Liver (tissue), 9 donors: ENCODE results near the gene TLE2. TPM values are rescaled to one million over a fixed set of nuclear protein-coding genes. Genes with fewer than 3 reads are reported as not detected.

Experiments used
- DNase-seq: peaks from one replicate; pipeline ENCODE4 v3.0.0-alpha.2; 2017; ENCODE audit warnings: low spot score
- H3K27ac ChIP-seq, 2 donors: one replicate each; pipeline ENCODE4 v1.7.0; 2013; ENCODE audit warnings: inconsistent platforms in 2 of 2, low read length in 2 of 2, control low read depth in 1 of 2, low read depth in 1 of 2, mild to moderate bottlenecking in 1 of 2
- H3K27me3 ChIP-seq, 4 donors: one replicate each; pipeline versions ENCODE4 v1.6.1 to v1.7.0; 2013; ENCODE audit warnings: low read length in 3 of 4, inconsistent platforms in 1 of 4, mild to moderate bottlenecking in 1 of 4, moderate library complexity in 1 of 4; ENCODE audit not compliant: control insufficient read depth in 4 of 4, insufficient read depth in 4 of 4
- H3K36me3 ChIP-seq, 4 donors: one replicate each; pipeline versions ENCODE4 v1.6.1 to v1.7.0; 2013; ENCODE audit warnings: low read length in 3 of 4, mild to moderate bottlenecking in 3 of 4, low read depth in 1 of 4, moderate library complexity in 1 of 4; ENCODE audit not compliant: control insufficient read depth in 4 of 4, insufficient read depth in 3 of 4
- H3K4me1 ChIP-seq, 4 donors: one replicate each; pipeline versions ENCODE4 v1.6.1 to v1.7.0; 2013; ENCODE audit warnings: low read length in 3 of 4, mild to moderate bottlenecking in 3 of 4, moderate library complexity in 1 of 4; ENCODE audit not compliant: control insufficient read depth in 4 of 4, insufficient read depth in 4 of 4
- H3K4me3 ChIP-seq, 3 donors: one replicate each; pipeline versions ENCODE4 v1.6.1 to v1.7.0; 2013; ENCODE audit warnings: low read length in 3 of 3, control low read depth in 1 of 3, low read depth in 1 of 3, mild to moderate bottlenecking in 1 of 3
- H3K9ac ChIP-seq, 2 donors: one replicate each; pipeline ENCODE4 v1.7.0; 2013; ENCODE audit warnings: low read length in 2 of 2, mild to moderate bottlenecking in 2 of 2, moderate library complexity in 2 of 2, control low read depth in 1 of 2, low read depth in 1 of 2
- H3K9me3 ChIP-seq, 4 donors: one replicate each; pipeline versions ENCODE4 v1.6.1 to v1.7.0; 2013; ENCODE audit warnings: low read length in 3 of 4; ENCODE audit not compliant: control insufficient read depth in 4 of 4
- ATF3 ChIP-seq: IDR thresholded peaks from 2 replicates; pipeline ENCODE4 v1.6.1; 2016; ENCODE audit warnings: antibody characterized with exemption
- CTCF ChIP-seq: fragments of 150-350 bp; IDR thresholded peaks from 2 replicates; pipeline ENCODE4 v1.5.1; 2017; ENCODE audit warnings: improper control_type of control experiment, low read depth, low read length; ENCODE audit not compliant: missing input control
- EGR1 ChIP-seq, 2 donors: IDR thresholded peaks; 2 replicates each; pipeline ENCODE4 v1.6.1; 2016 to 2018; ENCODE audit warnings: antibody characterized with exemption in 2 of 2, low read depth in 2 of 2
- FOXA1 ChIP-seq: IDR thresholded peaks from 2 replicates; pipeline ENCODE4 v1.6.1; 2016; ENCODE audit warnings: antibody characterized with exemption
- FOXA2 ChIP-seq: IDR thresholded peaks from 2 replicates; pipeline ENCODE4 v1.6.1; 2016; ENCODE audit warnings: antibody characterized with exemption
- GABPA ChIP-seq, 2 donors: IDR thresholded peaks in 1 of 2; conservative IDR thresholded peaks in 1 of 2; 2 replicates each; pipeline ENCODE4 v1.6.1; 2016; ENCODE audit warnings: antibody characterized with exemption in 2 of 2, mild to moderate bottlenecking in 1 of 2, moderate library complexity in 1 of 2
- HNF4A ChIP-seq, 2 donors: conservative IDR thresholded peaks; 2 replicates each; pipeline ENCODE4 v1.6.1; 2016; ENCODE audit warnings: antibody characterized with exemption in 2 of 2, mild to moderate bottlenecking in 2 of 2
- HNF4G ChIP-seq: IDR thresholded peaks from 2 replicates; pipeline ENCODE4 v1.6.1; 2016; ENCODE audit warnings: antibody characterized with exemption
- JUND ChIP-seq, 2 donors: IDR thresholded peaks; 2 replicates each; pipeline ENCODE4 v1.6.1; 2016; ENCODE audit warnings: antibody characterized with exemption in 2 of 2
- MAX ChIP-seq: IDR thresholded peaks from 2 replicates; pipeline ENCODE4 v1.6.1; 2016; ENCODE audit warnings: antibody characterized with exemption
- NR2F2 ChIP-seq: IDR thresholded peaks from 2 replicates; pipeline ENCODE4 v1.6.1; 2016; ENCODE audit warnings: antibody characterized with exemption
- RAD21 ChIP-seq, 2 donors: IDR thresholded peaks; 2 replicates each; pipeline ENCODE4 v1.6.1; 2016; ENCODE audit warnings: antibody characterized with exemption in 2 of 2, mild to moderate bottlenecking in 2 of 2
- REST ChIP-seq: IDR thresholded peaks from 2 replicates; pipeline ENCODE4 v1.6.1; 2016; ENCODE audit warnings: antibody characterized with exemption, mild to moderate bottlenecking
- RXRA ChIP-seq, 2 donors: IDR thresholded peaks; 2 replicates each; pipeline ENCODE4 v1.6.1; 2017 to 2018; ENCODE audit warnings: antibody characterized with exemption in 2 of 2, mild to moderate bottlenecking in 1 of 2
- SP1 ChIP-seq: IDR thresholded peaks from 2 replicates; pipeline ENCODE4 v1.6.1; 2018; ENCODE audit warnings: antibody characterized with exemption, mild to moderate bottlenecking
- TAF1 ChIP-seq: conservative IDR thresholded peaks from 2 replicates; pipeline ENCODE4 v1.6.1; 2016; ENCODE audit warnings: antibody characterized with exemption, mild to moderate bottlenecking
- YY1 ChIP-seq: IDR thresholded peaks from 2 replicates; pipeline ENCODE4 v1.6.1; 2016; ENCODE audit warnings: antibody characterized with exemption, mild to moderate bottlenecking
- ZBTB33 ChIP-seq: IDR thresholded peaks from 2 replicates; pipeline ENCODE4 v1.6.1; 2016; ENCODE audit warnings: antibody characterized with exemption
- WGBS: extraction: QIAGEN DNeasy Blood & Tissue Kit; methylation state at CpG from one replicate; pipeline ENCODE4 v1.1.7; 2013; 5-methylcytosine and 5-hydroxymethylcytosine counted together
- polyA plus RNA-seq, 2 donors: library from polyadenylated mRNA; stranded (reverse) in 1 of 2; unstranded in 1 of 2; fragments of 200-250 nt in 1 of 2; fragments of >200 nt in 1 of 2; fragmentation: Nextera tagmentation in 1 of 2; extraction: Ambion mirVana in 1 of 2; gene quantifications; one replicate each; pipeline versions ENCODE4 v1.2.1 to v1.2.3, GENCODE V29; 2013 to 2015
- total RNA-seq, 2 donors: library from RNA; depleted of rRNA; stranded (reverse); fragments of >200 nt; gene quantifications; one replicate each; pipeline ENCODE4 v1.2.3, GENCODE V29; 2014
- donor health status: healthy.
- donor health status: healthy.
- donor health status: healthy.
- donor health status: healthy.
- donor health status: healthy.

TLE2 gene
- total and polyA plus RNA-seq, 4 donors = 3.6 to 9.3 (median 5.8) TPM

GRCh38 chr19:3034406-3034655, 5.3 kb upstream of the TLE2 start:
- DNase-seq = no peak
- H3K9me3 ChIP-seq = no peaks in the 10 kb centered on the region
- no peak overlapping the region for H3K9ac ChIP-seq
- H3K4me3 ChIP-seq = no peak overlapping the region
- TF ChIP-seq MAX (no peak), HNF4A (conservative IDR thresholded peaks at IDR 0.05) (peak; percentile 26 to 29), FOXA2 (no peak), RXRA (IDR thresholded peaks at IDR 0.05) (peak in 1 of 2 donors; percentile 46), SP1 (peak; percentile 34)
- peak overlapping the region in 1 of 2 donors; percentile 88 for H3K27ac ChIP-seq
- no peaks in the 10 kb centered on the region for H3K36me3 ChIP-seq
- H3K4me1 ChIP-seq = peaks cover 14 to 47% (median 29%) of the 10 kb centered on the region in 4 donors
- H3K27me3 ChIP-seq = no peaks in the 10 kb centered on the region

GRCh38 chr19:3033595-3034405, 4.7 kb upstream of the TLE2 start:
- H3K4me1 ChIP-seq = peaks cover 14 to 47% (median 29%) of the 10 kb centered on the region in 4 donors
- no peaks in the 10 kb centered on the region for H3K27me3 ChIP-seq
- no peak overlapping the region for H3K4me3 ChIP-seq
- H3K27ac ChIP-seq = no peak overlapping the region
- no peaks in the 10 kb centered on the region for H3K36me3 ChIP-seq
- H3K9me3 ChIP-seq = no peaks in the 10 kb centered on the region
- H3K9ac ChIP-seq = no peak overlapping the region
- TF ChIP-seq RXRA (IDR thresholded peaks at IDR 0.05) (no peak), SP1 (no peak), CTCF (no peak), FOXA2 (no peak), FOXA1 (no peak), JUND (IDR thresholded peaks at IDR 0.05) (no peak), RAD21 (IDR thresholded peaks at IDR 0.05) (no peak), REST (no peak), HNF4G (no peak), HNF4A (conservative IDR thresholded peaks at IDR 0.05) (no peak), TAF1 (no peak), MAX (no peak), ATF3 (no peak), ZBTB33 (no peak), NR2F2 (no peak), GABPA (IDR thresholded peaks at IDR 0.05 in 1 of 2, conservative IDR thresholded peaks at IDR 0.05 in 1 of 2) (no peak), YY1 (no peak), EGR1 (IDR thresholded peaks at IDR 0.05; ENCODE audit: low read depth in 2 of 2) (no peak)
- no peak for DNase-seq
- 84% methylated on average over 11 of the region's 11 CpGs for WGBS
